GM18870 (cell line): Measurements from ENCODE around the gene NAGK.
"Not testable (repeated sequence)": the region's sequence is repeated elsewhere in the genome, so short reads cannot be mapped to it uniquely, and the experiment has no call there.

Experiments used
- ATAC-seq: cut with Tn5 transposase; IDR thresholded peaks from one replicate; pipeline ENCODE4 v1.9.1; 2021; ENCODE audit warnings: moderate library complexity; ENCODE audit not compliant: unreplicated experiment

NAGK gene

GRCh38 chr2:71068218-71069035 is at the start of gene NAGK:
NAGK (plus strand) TSS chr2:71068648; CDS start chr2:71068684, 36 bp downstream.
- peak; percentile 59 for ATAC-seq

- not testable (repeated sequence) for ATAC-seq
Measured at GRCh38 chr2:71019989-71020388, 48.5 kb upstream of the NAGK start.

- ATAC-seq = not testable (repeated sequence)
Measured at GRCh38 chr2:71021394-71021793, 47.1 kb upstream of the NAGK start.

- ATAC-seq = not testable (repeated sequence)
Measured at GRCh38 chr2:71023553-71024243, 44.8 kb upstream of the NAGK start.

- not testable (repeated sequence) for ATAC-seq
Measured at GRCh38 chr2:71036296-71036695, 32.2 kb upstream of the NAGK start.

GRCh38 chr2:71042287-71042686 is 26.2 kb upstream of the NAGK start:
- no peak for ATAC-seq

- no peak for ATAC-seq
Measured at GRCh38 chr2:71043531-71044407, 24.7 kb upstream of the NAGK start.

- ATAC-seq = no peak
Measured at GRCh38 chr2:71045151-71045550, 23.3 kb upstream of the NAGK start.

- no peak for ATAC-seq
Measured at GRCh38 chr2:71045865-71046548, 22.4 kb upstream of the NAGK start.

- ATAC-seq = no peak
Measured at GRCh38 chr2:71048096-71048495, 20.4 kb upstream of the NAGK start.

- ATAC-seq = not testable (repeated sequence)
Measured at GRCh38 chr2:71049704-71050360, 18.6 kb upstream of the NAGK start.

GRCh38 chr2:71055206-71055740 is 13.2 kb upstream of the NAGK start:
- ATAC-seq = not testable (repeated sequence)

GRCh38 chr2:71060211-71060610 is 8.2 kb upstream of the NAGK start:
- ATAC-seq = no peak

- no peak for ATAC-seq
Measured at GRCh38 chr2:71060871-71061270, 7.6 kb upstream of the NAGK start.

- ATAC-seq = no peak
Measured at GRCh38 chr2:71063216-71063615, 5.2 kb upstream of the NAGK start.

- ATAC-seq = no peak
Measured at GRCh38 chr2:71064110-71064611, 4.3 kb upstream of the NAGK start.

- no peak for ATAC-seq
Measured at GRCh38 chr2:71064754-71065621, 3.5 kb upstream of the NAGK start.

GRCh38 chr2:71066856-71067255 is 1.6 kb upstream of the NAGK start:
- no peak for ATAC-seq
